IMR-90 (cell line): ENCODE data around the gene COPS4. TPM values are rescaled to one million over a fixed set of nuclear protein-coding genes. Genes with fewer than 3 reads are reported as not detected.

Experiments used
- ATAC-seq: fragments of 200-7000 bp; cut with Tn5 transposase; 2 replicates; pipeline ENCODE4 v1.9.1; 2020; ENCODE audit warnings: low read depth, mild to moderate bottlenecking, moderate library complexity
- BruUV-seq: library from RNA; stranded (reverse); fragments of 400-500 nt; replicated peaks from 2 replicates; lab custom pipeline; 2021; lab: Mats Ljungman, UMichigan
- CTCF ChIA-PET: fragments of 300-600 bp; formaldehyde crosslinking; extraction: SDS; loops from one replicate; lab custom pipeline; 2021; ENCODE audit warnings: antibody characterized with exemption; lab: Yijun Ruan, JAX
- POLR2A ChIA-PET: fragments of 300-600 bp; sonication (Branson Sonifier 250); formaldehyde crosslinking; loops from one replicate; lab custom pipeline; 2022; ENCODE audit warnings: antibody characterized with exemption; ENCODE audit not compliant: unreplicated experiment; lab: Charles Lee
- DNase-seq: peaks from one replicate; pipeline ENCODE4 v3.0.0; 2013
- H2AFZ ChIP-seq: replicated peaks from 2 replicates; pipeline ENCODE3; 2013; ENCODE audit warnings: low read length, mild to moderate bottlenecking; ENCODE audit not compliant: poor library complexity
- H2AK5ac ChIP-seq: 2 replicates; pipeline ENCODE4 v1.6.1; 2013; ENCODE audit warnings: low read depth, low read length, inconsistent platforms
- H2AK9ac ChIP-seq: replicated peaks from 2 replicates; pipeline ENCODE3; 2013; ENCODE audit warnings: mild to moderate bottlenecking, low read depth, low read length, moderate library complexity; ENCODE audit not compliant: poor library complexity
- H2BK120ac ChIP-seq: 2 replicates; pipeline ENCODE4 v1.6.1; 2013; ENCODE audit warnings: low read depth, low read length, inconsistent platforms
- H2BK15ac ChIP-seq: 3 replicates; pipeline ENCODE4 v1.6.1; 2013; ENCODE audit warnings: low read depth, low read length, inconsistent platforms
- H2BK20ac ChIP-seq: 2 replicates; pipeline ENCODE4 v1.6.1; 2013; ENCODE audit warnings: low read depth, mild to moderate bottlenecking, inconsistent platforms, low read length, moderate library complexity
- H2BK5ac ChIP-seq: 2 replicates; pipeline ENCODE4 v1.6.1; 2013; ENCODE audit warnings: mild to moderate bottlenecking, low read depth, low read length, inconsistent platforms; ENCODE audit not compliant: poor library complexity, severe bottlenecking
- H3K14ac ChIP-seq: replicated peaks from 2 replicates; pipeline ENCODE4 v1.6.1; 2013; ENCODE audit warnings: low read depth, low read length, inconsistent platforms
- H3K18ac ChIP-seq: 2 replicates; pipeline ENCODE4 v1.6.1; 2013; ENCODE audit warnings: low read depth, low read length, control low read depth
- H3K23ac ChIP-seq: 2 replicates; pipeline ENCODE4 v1.6.1; 2013; ENCODE audit warnings: low read depth, low read length, inconsistent platforms
- H3K27ac ChIP-seq: 2 replicates; pipeline ENCODE4 v1.5.1; 2013; ENCODE audit warnings: mild to moderate bottlenecking, control low read depth, low read length; ENCODE audit not compliant: insufficient read depth
- H3K27me3 ChIP-seq: 2 replicates; pipeline ENCODE4 v1.6.1; 2013; ENCODE audit warnings: low read length; ENCODE audit not compliant: control insufficient read depth, insufficient read depth
- H3K36me3 ChIP-seq: 2 replicates; pipeline ENCODE4 v1.6.1; 2013; ENCODE audit warnings: low read length, mixed read lengths; ENCODE audit not compliant: control insufficient read depth, insufficient read depth
- H3K4ac ChIP-seq: 2 replicates; pipeline ENCODE4 v1.6.1; 2013; ENCODE audit warnings: low read depth, low read length, inconsistent platforms
- H3K4me1 ChIP-seq: 2 replicates; pipeline ENCODE4 v1.6.1; 2013; ENCODE audit warnings: low read length, mixed read lengths; ENCODE audit not compliant: control insufficient read depth, insufficient read depth
- H3K4me2 ChIP-seq: 2 replicates; pipeline ENCODE4 v1.6.1; 2013; ENCODE audit warnings: low read depth, mild to moderate bottlenecking, control low read depth, low read length, moderate library complexity
- H3K4me3 ChIP-seq: 2 replicates; pipeline ENCODE4 v1.5.1; 2013; ENCODE audit warnings: low read depth, mild to moderate bottlenecking, control low read depth, low read length, moderate library complexity; ENCODE audit not compliant: insufficient read depth
- H3K56ac ChIP-seq: 2 replicates; pipeline ENCODE4 v1.6.1; 2013; ENCODE audit warnings: low read length, inconsistent platforms; ENCODE audit not compliant: insufficient read depth; ENCODE audit errors: extremely low read depth
- H3K79me1 ChIP-seq, 2 experiments: 2 replicates each; pipeline ENCODE4 v1.6.1; 2013; ENCODE audit warnings: low read length in 2 of 2, inconsistent platforms in 1 of 2, low read depth in 1 of 2
- H3K9ac ChIP-seq: 2 replicates; pipeline ENCODE4 v1.6.1; 2013; ENCODE audit warnings: low read depth, low read length, control low read depth
- H3K9me1 ChIP-seq: 2 replicates; pipeline ENCODE4 v1.6.1; 2013; ENCODE audit warnings: low read length, inconsistent platforms; ENCODE audit not compliant: insufficient read depth
- H3K9me3 ChIP-seq: 2 replicates; pipeline ENCODE4 v1.6.1; 2013; ENCODE audit warnings: low read length; ENCODE audit not compliant: control insufficient read depth, insufficient read depth
- H4K20me1 ChIP-seq: 2 replicates; pipeline ENCODE4 v1.6.1; 2013; ENCODE audit warnings: low read length, inconsistent platforms; ENCODE audit not compliant: insufficient read depth
- H4K5ac ChIP-seq: 2 replicates; pipeline ENCODE4 v1.6.1; 2013; ENCODE audit warnings: mild to moderate bottlenecking, low read depth, low read length, control low read depth
- H4K8ac ChIP-seq, 2 experiments: 2 replicates each; pipeline ENCODE4 v1.6.1; 2013; ENCODE audit warnings: low read depth in 2 of 2, low read length in 2 of 2, control low read depth in 1 of 2, inconsistent platforms in 1 of 2
- H4K91ac ChIP-seq: 2 replicates; pipeline ENCODE4 v1.6.1; 2013; ENCODE audit warnings: low read depth, low read length, inconsistent platforms; ENCODE audit not compliant: insufficient read depth
- BHLHE40 ChIP-seq: fragments of 150-350 bp; IDR thresholded peaks from 2 replicates; pipeline ENCODE4 v1.6.1; 2016; ENCODE audit warnings: mild to moderate bottlenecking, low read depth, low read length
- CEBPB ChIP-seq: IDR thresholded peaks from 2 replicates; pipeline ENCODE4 v1.6.1; 2012; ENCODE audit warnings: low read depth, low read length, improper control_type of control experiment
- CHD1 ChIP-seq: IDR thresholded peaks from 2 replicates; pipeline ENCODE4 v1.6.1; 2012; ENCODE audit warnings: low read depth, low read length, improper control_type of control experiment
- CTCF ChIP-seq: conservative IDR thresholded peaks from 2 replicates; pipeline ENCODE4 v1.5.1; 2012; ENCODE audit warnings: mild to moderate bottlenecking, low read depth, low read length, improper control_type of control experiment
- FOS ChIP-seq: fragments of 150-350 bp; IDR thresholded peaks from 2 replicates; pipeline ENCODE4 v1.6.1; 2016; ENCODE audit warnings: low read depth, low read length
- MAFK ChIP-seq: IDR thresholded peaks from 2 replicates; pipeline ENCODE4 v1.6.1; 2012; ENCODE audit warnings: low read depth, low read length, improper control_type of control experiment
- MAZ ChIP-seq: IDR thresholded peaks from 2 replicates; pipeline ENCODE4 v1.6.1; 2012; ENCODE audit warnings: low read depth, mild to moderate bottlenecking, low read length, improper control_type of control experiment, moderate library complexity, borderline replicate concordance
- MXI1 ChIP-seq: IDR thresholded peaks from 2 replicates; pipeline ENCODE4 v1.6.1; 2012; ENCODE audit warnings: low read depth, mild to moderate bottlenecking, low read length, moderate library complexity, borderline replicate concordance
- NFE2L2 ChIP-seq: fragments of 150-350 bp; IDR thresholded peaks from 2 replicates; pipeline ENCODE4 v1.6.1; 2016; ENCODE audit warnings: low read depth, mild to moderate bottlenecking, low read length
- POLR2A ChIP-seq: IDR thresholded peaks from 2 replicates; pipeline ENCODE4 v1.6.1; 2012; ENCODE audit warnings: mild to moderate bottlenecking, low read depth, low read length
- RAD21 ChIP-seq: IDR thresholded peaks from 2 replicates; pipeline ENCODE4 v1.6.1; 2012; ENCODE audit warnings: low read length, improper control_type of control experiment
- RCOR1 ChIP-seq: IDR thresholded peaks from 2 replicates; pipeline ENCODE4 v1.6.1; 2012; ENCODE audit warnings: mild to moderate bottlenecking, low read length, improper control_type of control experiment; ENCODE audit not compliant: insufficient replicate concordance
- RFX5 ChIP-seq: IDR thresholded peaks from 2 replicates; pipeline ENCODE4 v1.8.0; 2012; ENCODE audit warnings: low read depth, mild to moderate bottlenecking, low read length, moderate library complexity
- SMC3 ChIP-seq: fragments of 150-350 bp; IDR thresholded peaks from 2 replicates; pipeline ENCODE4 v1.6.1; 2016; ENCODE audit warnings: low read depth, mild to moderate bottlenecking, antibody characterized with exemption, low read length, moderate library complexity
- USF2 ChIP-seq: fragments of 150-350 bp; IDR thresholded peaks from 2 replicates; pipeline ENCODE4 v1.6.1; 2017; ENCODE audit warnings: mild to moderate bottlenecking, antibody characterized with exemption, low read length, low read depth
- WGBS, 2 experiments: methylation state at CpG; one replicate each; pipeline versions ENCODE4 v1.1.5 to v1.1.7; 2013; ENCODE audit warnings: missing lambda C conversion rate in 2 of 2; ENCODE audit not compliant: insufficient read length in 1 of 2; ENCODE audit errors: extremely low coverage in 2 of 2; 5-methylcytosine and 5-hydroxymethylcytosine counted together
- dilution Hi-C: fragments of 300-500 bp; cut with HindIII; formaldehyde crosslinking; loops from one replicate; pipeline ENCODE4 v1.14.3; 2018; ENCODE audit warnings: low sequenced_read_pairs; ENCODE audit not compliant: unreplicated experiment
- in situ Hi-C: fragments of 300-500 bp; cut with MboI; formaldehyde crosslinking; loops from 3 replicates; pipeline ENCODE4 v1.14.3; 2019; ENCODE audit warnings: low sequenced_read_pairs, inconsistent platforms, mixed read lengths
- intact Hi-C: fragments of 100-400 bp; cut with micrococcal nuclease; formaldehyde crosslinking; loops from 2 replicates; pipeline ENCODE4 v1.10.0; 2022
- polyA plus RNA-seq, 3 experiments: library from polyadenylated mRNA; depleted of rRNA; stranded (reverse); fragments of >200 nt; gene quantifications; 2 replicates each; pipeline ENCODE4 v1.2.3, GENCODE V29; 2012; ENCODE audit warnings: low replicate concordance in 1 of 3
- total RNA-seq: library from RNA; depleted of rRNA; stranded (reverse); fragments of >200 nt; gene quantifications from 2 replicates; pipeline ENCODE4 v1.2.3, GENCODE V29; 2012
- TF ChIP-seq, protein P1 (sequence below): fragments of 150-350 bp; IDR thresholded peaks from 2 replicates; pipeline ENCODE4 v1.6.1; 2016; ENCODE audit warnings: low read depth, mild to moderate bottlenecking, low read length, moderate library complexity, borderline replicate concordance

Gene COPS4
- total and polyA plus RNA-seq, 2 of the 4 experiments (the other 2 are of a cell fraction), result 40.1 to 115 TPM

GRCh38 chr4:83024233-83024632, 10.8 kb upstream of the COPS4 start:
- H2BK15ac ChIP-seq, result no peak overlapping the region
- H3K4me3 ChIP-seq, result no peak overlapping the region
- no peak overlapping the region for H4K5ac ChIP-seq
- H3K36me3 ChIP-seq, result no peaks in the 10 kb centered on the region
- H3K27ac ChIP-seq, result no peak overlapping the region
- TF ChIP-seq BHLHE40 (no peak), CEBPB (no peak), MAFK (no peak), RAD21 (no peak), SMC3 (no peak), MAZ (no peak), NFE2L2 (no peak), RCOR1 (no peak), USF2 (no peak), MXI1 (no peak), CHD1 (no peak), POLR2A (no peak), RFX5 (no peak), FOS (no peak), CTCF (no peak)
- TF ChIP-seq, protein P1, sequence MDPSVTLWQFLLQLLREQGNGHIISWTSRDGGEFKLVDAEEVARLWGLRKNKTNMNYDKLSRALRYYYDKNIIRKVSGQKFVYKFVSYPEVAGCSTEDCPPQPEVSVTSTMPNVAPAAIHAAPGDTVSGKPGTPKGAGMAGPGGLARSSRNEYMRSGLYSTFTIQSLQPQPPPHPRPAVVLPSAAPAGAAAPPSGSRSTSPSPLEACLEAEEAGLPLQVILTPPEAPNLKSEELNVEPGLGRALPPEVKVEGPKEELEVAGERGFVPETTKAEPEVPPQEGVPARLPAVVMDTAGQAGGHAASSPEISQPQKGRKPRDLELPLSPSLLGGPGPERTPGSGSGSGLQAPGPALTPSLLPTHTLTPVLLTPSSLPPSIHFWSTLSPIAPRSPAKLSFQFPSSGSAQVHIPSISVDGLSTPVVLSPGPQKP, result no peak
- H4K8ac ChIP-seq, result no peak overlapping the region
- no peaks in the 10 kb centered on the region for H3K79me1 ChIP-seq
- ATAC-seq (no peak), DNase-seq (no peak)
- H3K9me3 ChIP-seq, result peaks cover 14% of the 10 kb centered on the region
- no peak overlapping the region for H3K56ac ChIP-seq
- no TSS peak for BruUV-seq
- in situ Hi-C loops (no loop called here), dilution Hi-C loops (no loop called here), intact Hi-C loops (no loop called here)
- H3K9ac ChIP-seq, result no peak overlapping the region
- no peaks in the 10 kb centered on the region for H3K9me1 ChIP-seq
- no peak overlapping the region for H2BK20ac ChIP-seq
- no peaks in the 10 kb centered on the region; the same call in 1 of the 2 replicates for H3K4me1 ChIP-seq
- H3K23ac ChIP-seq, result no peak overlapping the region
- ChIA-PET POLR2A (no interaction called here), CTCF (no interaction called here)
- no peak overlapping the region for H3K4me2 ChIP-seq
- no peak overlapping the region for H2AFZ ChIP-seq
- H3K14ac ChIP-seq, result no peak overlapping the region
- H4K20me1 ChIP-seq, result no peaks in the 10 kb centered on the region
- no peak overlapping the region for H2AK9ac ChIP-seq
- H2BK5ac ChIP-seq, result no peak overlapping the region
- no CpG with 5 or more reads among the region's 2 CpGs for WGBS, 2 experiments
- H2BK120ac ChIP-seq, result no peak overlapping the region
- no peak overlapping the region for H3K4ac ChIP-seq
- peaks cover 3% of the 10 kb centered on the region; the same call in 1 of the 2 replicates for H3K27me3 ChIP-seq
- H2AK5ac ChIP-seq, result no peak overlapping the region
- H4K91ac ChIP-seq, result no peak overlapping the region
- H3K18ac ChIP-seq, result no peak overlapping the region
